HG02885 (cell line): ENCODE measurements around the gene WDR27.

Source experiments
- ATAC-seq: cut with Tn5 transposase; IDR thresholded peaks from one replicate; pipeline ENCODE4 v1.9.1; 2021; ENCODE audit warnings: mild to moderate bottlenecking; ENCODE audit not compliant: unreplicated experiment, poor library complexity

Gene WDR27

DNA sequence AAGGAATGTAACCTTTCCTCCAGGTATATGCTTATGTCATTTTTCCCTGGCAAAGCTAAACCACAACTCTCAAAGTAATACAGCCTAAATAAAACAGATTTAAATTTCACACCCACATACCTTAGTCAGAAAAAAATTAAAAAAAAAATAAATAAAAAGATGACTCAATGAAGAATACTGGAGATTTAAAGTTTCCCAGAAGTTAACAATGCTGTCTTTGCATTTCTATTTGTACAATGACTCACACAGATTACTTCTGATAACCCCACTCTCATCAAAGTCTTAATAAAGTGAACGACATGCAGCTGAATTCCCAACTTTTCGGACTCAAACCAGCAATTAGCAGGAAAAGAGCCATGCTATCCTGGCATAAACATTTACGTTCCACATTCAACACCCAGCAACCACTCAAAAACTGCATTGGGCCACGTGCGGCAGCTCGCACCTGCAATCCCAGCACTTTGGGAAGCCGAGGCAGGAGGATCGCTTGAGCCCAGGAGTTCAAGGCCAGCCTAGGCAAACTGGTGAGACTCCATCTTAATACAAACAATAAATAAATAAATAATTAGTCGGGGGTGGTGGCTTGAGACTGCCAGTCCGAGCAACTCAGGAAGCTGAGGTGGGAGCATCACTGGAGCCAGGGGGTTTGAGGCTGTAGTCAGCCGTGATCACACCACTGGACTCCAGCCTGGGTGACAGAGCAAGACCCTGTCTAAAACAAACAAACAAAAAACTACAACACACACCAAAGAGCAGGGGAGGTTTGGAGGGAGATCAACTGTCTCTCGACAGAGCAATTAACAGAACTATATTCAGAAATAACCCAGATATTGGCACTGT is 130.5 kb downstream of the WDR27 start:
- no peak for ATAC-seq

DNA sequence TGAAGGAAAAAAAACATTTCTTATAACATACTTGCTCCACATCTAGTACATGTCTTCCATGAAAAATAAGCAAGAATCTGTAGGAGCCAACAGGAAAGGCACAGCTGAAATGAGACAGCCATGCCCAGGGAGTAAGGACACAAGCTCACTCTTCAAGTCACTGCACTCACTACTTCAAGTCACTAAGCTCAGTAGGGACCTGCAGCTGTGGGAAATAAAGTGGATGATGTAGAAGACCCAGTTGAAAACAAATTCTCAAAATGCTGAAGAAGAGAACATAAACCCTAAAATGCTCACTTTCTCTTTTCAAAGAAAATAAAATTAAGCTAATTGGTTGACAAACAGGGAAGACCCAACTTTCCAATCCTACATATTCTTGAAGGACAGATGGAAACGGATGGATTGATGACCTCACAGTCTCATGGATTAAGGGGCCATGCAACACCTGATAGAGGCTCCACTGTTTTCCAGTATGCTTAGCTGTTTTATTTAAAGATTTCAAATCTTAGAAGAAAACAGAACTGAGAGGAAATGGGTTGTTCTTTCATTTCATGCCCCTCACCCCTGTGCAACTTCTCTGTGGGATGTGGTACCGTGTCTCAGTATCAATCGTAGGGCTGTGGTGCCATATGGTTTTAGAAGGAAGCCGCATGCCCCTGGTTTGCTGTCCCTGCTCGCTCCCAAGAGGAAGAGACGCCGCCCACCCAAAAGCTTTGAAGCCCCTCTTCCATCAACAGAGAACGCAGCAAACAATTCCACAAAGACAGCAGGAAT is 133.3 kb downstream of the WDR27 start:
- no peak for ATAC-seq

DNA sequence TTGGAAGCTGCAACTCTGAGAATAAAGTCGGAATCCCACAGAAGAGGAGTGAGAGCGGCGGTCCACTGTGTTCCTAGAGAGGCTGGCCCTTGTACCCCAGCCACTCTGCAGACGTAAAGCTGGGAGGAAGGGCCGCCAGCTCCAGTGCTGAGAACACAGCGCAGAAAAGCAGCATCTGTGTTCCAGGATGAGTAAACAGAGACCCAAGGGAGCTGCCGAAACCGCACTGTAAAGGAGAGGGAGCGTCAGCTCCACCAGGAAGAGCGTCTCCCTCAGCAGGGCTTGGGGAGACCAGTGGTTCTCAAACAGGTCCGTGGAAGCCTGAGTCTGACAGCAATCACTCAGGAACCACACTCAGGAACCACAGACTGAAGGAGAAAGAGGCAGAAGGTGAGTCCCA is 134.0 kb downstream of the WDR27 start:
- no peak for ATAC-seq

DNA sequence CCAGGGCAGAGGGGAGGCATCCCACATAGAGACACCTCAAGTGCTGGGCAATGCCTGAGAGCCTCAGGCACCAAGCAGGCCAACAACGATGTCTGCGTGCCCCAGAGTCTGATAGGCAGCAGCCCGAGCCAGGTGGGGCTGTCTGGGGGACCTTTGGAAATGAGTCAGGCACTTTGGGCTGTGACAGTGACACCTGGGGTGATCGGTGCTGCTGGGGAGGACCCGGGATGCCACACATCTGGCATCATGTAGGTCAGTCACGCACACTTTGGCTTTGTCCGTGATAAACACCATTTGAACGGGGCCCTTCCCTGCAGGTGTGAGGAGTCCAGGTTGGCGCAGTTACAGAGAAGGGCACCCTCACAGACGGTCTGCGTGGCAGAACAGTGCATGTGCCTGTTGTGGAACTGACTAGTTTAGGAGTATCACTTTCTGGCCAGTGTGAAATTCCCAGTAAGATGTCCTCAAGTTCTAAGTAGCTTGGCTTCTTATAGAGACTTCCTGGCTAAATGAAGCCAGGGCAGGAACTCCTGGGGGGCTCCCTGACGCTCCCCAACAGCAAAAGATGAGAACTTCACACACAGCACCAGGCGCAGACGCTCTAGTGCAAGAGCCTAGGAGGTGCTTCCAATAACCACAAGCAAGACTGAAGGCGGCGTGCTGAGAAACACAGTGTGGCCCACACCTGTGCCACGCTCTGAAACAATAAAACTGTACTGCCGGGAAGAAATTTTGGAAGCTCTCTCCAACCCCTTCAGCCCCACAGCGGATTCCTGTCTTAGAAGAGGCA is 134.7 kb downstream of the WDR27 start:
- ATAC-seq: no peak

DNA sequence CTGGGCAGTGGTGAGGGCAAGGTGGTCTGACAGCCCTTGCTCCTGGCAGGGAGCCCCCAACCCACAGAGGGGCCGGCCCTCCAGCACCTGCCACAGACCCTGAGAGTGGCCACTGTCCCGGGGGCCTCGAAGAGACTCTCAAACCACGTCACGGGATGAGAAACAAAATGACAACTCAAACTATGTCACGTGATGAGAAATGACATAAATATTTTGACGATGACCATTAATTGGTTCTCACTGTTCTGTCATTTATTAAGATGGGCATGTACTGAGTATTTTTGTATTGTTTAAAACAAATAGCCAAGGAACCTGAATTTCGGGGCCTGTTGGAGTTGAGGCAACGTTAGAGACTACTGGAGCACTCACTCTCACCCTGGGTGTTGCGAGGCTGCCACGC is 135.5 kb downstream of the WDR27 start:
- ATAC-seq: no peak

DNA sequence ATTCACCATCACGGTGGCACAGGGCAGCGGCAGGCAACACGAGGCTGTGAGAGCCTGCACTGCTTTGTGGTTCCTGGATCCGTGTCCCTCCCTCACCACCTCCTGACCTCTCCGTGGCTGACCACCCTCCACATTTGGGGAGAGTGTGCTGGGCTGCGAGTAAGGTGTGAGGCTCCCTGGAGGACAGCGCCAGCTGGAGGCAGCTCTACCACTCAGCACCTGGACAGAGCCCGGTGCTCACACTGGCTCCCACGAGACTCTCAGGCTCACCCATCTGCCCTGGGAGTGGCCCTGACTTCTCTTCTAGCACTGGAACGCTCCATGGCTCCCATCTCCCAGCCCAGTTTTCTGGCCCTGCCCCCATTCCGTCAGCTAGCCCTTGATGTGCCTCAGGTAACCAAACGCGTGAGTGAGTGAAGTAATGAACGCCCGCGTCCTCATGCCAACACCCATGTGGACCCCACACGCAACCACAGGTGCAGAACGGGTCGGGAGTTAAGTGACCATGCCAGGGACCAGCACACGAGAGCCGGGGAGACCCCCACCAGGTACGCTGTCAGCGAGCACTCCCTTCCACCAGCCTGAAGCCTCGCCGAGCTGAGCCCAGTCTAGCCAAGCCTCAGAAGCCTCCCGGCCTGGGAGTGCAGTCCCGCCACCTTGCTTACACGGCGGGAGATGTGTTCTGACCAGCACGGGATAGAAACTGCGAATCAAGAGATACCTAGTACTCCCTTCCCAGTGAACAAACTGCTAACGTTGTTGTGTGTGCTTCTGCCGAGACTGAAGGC is 137.2 kb downstream of the WDR27 start:
- no peak for ATAC-seq

DNA sequence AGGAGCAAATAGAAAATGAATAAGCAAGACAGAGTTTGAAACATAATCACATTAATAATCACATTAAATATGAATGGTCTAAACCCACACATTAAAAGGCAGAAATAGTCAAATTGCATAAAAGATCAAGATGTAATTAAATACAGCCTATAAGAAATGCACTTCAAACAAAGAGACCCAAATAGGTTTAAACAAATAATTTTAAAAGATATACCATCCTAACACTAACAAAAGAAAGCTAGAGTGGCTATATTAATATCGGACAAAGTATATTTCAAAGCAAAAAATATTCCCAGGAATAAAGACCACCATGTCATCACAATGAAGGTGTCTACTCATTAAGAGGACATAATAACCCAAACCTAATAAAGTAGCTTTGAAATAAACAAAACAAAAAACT is 140.2 kb downstream of the WDR27 start:
- ATAC-seq: no peak

DNA sequence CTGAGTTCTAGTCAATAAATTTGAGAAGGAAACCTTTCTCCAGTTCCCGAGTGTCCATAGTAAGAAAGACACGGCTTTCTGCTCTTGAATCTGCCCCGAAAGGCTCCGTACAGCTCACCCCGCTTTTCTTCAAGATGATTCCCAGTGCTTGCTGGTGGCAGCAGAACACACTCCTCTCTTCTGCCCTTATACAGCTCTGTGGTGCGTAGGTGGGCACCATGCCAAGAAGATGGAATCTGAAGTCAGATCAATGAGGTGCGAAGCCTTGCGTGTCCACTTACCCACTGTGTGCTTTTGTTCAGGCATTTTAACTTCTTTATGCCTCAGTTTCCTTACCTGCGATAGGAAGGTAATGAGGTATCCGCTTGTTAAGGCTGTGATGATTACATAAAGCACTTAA is 142.2 kb downstream of the WDR27 start:
- no peak for ATAC-seq

DNA sequence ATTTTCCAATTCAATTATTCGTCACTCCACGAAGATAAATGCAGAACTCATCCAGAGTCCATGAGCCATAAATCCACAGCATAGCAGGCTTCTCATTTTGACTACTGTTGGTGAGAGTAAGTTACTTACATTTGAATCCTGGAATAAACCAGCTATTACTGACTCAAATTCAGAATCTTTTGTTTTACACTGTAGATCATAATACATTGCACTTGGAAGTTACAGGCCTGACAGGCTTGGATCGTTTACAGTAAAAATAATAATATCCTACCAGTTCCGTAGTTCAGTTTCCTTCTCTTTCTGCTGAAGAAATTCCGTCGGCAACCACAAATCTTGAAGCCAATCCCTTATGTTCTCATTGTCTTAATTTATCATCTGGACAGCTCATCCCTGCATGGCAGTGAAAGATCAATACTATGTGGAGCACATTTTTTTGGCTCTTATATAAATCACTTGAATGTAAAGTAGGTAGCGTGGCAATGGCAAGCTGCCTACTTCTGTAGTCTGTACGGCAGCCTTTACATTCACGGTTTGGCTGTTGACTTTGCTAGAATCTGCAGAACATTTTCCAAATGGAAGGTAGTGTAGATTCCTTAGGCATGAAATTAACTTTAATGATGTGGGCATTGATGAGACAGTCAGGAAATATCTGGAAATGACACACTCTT is 142.9 kb downstream of the WDR27 start:
- no peak for ATAC-seq

DNA sequence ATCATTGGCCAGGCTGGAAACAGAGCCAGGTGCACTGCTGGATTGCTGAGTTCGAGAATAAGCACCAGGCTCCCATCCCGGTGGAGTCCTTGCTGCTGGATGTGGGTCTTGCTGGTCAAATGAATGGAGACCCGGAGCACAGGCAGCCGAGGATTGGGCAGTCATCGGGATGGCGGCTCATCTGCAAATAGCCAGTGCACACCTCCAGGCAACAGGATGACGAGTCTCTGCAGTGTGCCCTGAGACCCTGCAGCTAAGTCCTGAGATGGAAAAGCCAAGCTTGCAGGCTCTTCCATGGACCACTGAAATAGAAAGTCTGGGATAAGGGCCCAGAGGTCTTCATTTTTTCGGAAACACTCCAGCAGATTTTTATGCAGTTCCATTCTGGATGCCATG is 143.5 kb downstream of the WDR27 start:
- no peak for ATAC-seq

DNA sequence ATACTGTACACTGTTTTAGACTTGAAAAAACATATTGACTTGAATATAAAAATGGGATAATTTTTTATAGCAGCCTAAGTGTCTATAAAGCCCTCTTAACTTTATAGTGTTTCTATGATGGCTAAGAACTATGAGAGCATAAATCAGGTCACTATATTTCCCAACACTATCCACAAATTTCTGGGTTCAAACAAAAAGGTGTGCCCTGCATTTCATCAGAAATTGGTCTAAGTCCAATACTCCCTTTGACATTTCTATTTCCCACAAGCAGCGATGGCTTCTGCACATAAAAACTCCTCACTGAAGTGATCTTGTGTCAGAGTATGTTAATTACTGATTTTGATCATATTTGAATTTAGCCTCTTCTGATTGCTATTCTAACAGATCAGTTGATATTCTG is 143.9 kb downstream of the WDR27 start:
- ATAC-seq: no peak

DNA sequence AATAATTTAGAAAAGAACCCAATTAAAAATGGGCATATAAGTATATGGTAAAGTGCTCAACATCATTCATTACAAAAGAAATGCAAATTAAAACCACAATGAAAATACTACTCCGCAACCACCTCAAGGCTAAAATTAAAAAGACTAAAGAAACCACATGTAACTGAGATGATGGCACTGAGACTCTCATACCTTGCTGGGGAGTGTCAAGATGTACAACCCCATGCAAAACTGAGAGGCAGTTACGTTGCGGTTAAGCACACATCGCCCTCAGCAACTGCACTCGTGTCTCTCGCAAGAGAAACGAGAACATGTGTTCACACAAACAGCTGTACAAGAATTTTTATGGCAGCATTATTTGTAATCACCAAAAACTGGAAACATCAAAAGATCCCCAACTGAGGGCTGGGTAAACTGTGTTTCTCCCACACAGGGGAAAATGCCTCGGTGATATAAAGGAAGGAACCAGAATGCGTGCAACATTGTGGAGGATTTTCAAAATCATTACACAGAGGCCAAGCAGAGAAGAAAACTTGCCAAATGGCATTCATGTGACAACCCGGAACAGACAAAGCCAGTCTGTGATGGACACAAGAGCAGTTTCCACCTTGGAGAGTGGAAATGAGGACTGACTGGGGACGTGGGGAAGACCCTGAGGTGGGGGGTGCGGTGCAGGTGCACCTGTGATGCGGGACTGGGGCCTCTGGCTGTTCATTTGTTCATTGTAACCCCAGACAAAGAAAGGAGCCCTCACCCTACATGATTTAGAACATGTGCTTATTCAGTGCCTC is 144.9 kb downstream of the WDR27 start:
- peak; percentile 100 for ATAC-seq

DNA sequence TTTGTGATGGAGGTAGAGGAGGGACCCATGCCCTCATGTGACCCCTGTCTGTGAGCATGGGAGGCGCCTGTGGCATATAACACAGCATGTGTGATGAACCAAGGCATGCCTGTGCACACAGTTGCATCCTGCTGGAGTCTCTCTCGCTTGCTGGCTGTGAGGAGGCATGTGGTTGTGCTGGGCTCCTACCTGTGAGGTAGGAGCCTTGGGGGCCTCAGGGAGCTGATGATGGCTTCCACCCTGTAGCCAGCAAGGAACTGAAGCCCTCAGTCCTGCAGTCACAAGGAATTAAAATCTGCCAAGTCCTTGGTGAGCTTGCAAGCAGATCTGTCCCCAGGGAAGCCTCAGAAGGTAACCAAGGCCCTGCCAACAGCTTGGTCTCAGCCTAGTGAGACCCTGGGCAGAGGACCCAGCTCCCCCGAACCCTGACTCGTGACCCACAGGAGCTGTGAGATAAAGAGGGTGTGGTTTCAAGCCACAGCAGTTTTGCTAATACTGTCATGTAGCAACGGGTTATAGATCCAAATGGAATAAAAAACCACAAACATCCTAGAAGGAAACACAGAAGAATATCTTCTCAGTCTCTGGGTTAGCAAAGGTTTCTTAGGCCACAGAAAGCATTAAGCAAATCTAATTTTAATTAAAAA is 145.7 kb downstream of the WDR27 start:
- no peak for ATAC-seq

DNA sequence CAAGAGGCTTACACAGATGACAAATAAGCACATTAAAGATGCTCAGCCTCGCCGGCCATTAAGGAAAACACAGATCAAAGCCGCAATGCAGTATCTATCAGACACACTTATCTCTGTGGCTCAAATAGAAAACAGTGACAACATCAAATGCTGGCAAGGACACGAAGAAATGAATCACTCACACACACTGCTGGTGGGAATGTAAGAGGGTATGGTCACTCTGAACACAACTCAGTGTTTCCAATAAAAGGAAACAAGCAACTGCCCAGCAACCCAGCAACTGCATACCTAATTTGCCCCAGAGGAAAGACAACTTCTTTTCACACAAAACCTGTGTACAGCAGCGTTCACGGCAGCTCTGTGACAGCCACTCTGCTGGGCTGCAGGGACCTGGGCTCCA is 155.8 kb downstream of the WDR27 start:
- no peak for ATAC-seq

DNA sequence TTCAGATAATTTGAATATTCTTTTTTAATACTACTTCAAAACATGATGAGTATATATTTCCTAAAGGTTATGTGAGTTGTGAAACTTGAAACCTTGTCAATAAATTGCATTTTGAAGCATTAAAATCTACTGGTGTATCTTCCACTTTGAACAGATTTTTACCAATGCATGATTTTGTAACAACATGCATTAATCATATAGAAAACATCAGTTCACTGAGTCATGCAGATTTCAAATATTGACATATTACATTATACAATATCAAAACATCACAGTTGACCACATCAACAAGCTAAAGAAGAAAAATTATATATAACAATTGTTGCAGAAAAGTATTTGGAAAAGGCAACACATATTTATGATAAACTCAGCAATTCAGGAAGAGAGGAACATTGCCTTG is 158.1 kb downstream of the WDR27 start:
- no peak for ATAC-seq

DNA sequence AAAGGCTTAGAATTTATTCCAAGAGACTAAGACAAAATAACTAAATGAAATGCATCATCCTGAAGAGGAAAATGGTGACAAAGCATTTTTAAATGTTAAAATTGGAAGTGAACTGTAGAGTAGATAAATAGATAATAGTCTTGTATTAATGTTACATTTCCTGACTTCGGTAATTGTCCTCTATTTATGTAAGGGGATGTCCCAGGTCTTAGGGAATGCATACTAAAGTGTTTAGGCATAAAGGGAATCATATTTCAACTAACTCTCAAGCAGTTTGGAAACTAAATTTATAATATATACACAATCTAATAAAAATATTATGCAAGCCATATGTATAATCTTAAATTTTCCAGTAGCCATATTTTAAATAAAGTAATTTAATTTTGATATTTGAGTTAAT is 159.3 kb downstream of the WDR27 start:
- no peak for ATAC-seq

DNA sequence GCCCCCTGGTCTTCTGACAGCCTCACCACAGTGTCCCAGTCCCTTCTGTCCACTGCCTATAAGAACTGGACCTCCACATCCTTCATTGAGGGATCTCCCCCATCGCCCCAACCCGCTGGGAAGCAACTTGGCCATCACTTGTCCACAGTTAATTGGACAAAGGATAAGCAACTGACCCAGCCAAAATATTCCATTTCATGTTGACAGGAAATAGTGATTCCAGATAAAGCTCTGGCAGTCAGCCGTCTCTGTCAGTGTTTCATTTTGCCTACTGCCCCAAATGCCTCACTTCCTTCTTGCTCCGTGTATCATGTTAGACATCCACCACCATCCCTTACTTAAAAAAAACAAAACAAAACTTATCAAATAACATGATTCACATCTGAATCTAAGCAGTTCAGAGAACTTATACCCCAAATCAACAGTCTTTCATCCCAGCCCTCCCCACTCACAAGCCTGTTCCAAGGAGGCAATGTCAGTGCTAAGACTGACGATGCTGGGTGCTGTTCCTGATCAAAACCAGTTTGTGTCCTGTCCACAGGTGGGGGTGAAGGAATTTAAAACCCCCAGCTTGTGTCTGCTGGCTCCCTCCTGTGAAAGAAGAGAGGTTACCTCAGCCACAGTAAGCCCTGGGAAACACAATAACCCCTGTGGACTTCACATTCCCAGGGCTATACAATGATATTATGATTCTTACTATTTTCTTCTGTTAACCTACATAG is 162.5 kb downstream of the WDR27 start:
- ATAC-seq: no peak
